ENCODE data around the gene NPTN.

NPTN gene

DNA sequence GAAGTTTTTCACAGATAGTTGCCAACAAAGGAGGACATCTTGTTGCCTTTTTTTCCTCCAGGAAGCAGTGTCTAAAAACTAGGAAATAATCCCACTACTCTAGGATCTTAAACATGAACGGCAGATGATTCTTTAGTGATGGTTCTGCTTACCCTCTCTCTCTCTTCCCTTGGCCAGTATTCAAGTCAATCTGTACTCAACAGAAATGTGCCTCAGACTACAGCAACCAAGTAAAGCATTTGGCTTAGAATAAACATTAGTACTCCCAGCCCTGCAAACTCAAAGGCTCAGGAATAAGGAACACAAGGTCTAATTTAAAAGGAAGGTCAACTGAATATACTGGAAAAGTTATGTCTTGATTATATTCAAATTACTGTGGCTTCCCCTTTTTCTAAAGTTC lies 8.7 kb downstream of the NPTN start:
- H3K4me1 ChIP-seq (ENCODE audit: control insufficient read depth in 5 of 5, insufficient read depth in 5 of 5, low read length in 5 of 5) = peaks cover 0 to 27% (median 10%) of the 10 kb centered on the region in 5 donors
- H3K36me3 ChIP-seq (ENCODE audit: control insufficient read depth in 5 of 5, insufficient read depth in 5 of 5, low read length in 5 of 5) = no peaks in the 10 kb centered on the region
- H3K27me3 ChIP-seq (ENCODE audit: control insufficient read depth in 5 of 5, insufficient read depth in 4 of 5, low read length in 5 of 5) = no peaks in the 10 kb centered on the region
- H3K9me3 ChIP-seq (ENCODE audit: control insufficient read depth in 5 of 5, low read length in 5 of 5) = no peaks in the 10 kb centered on the region
- H3K9ac ChIP-seq (ENCODE audit: low read length in 5 of 5) = no peak overlapping the region
- no peak overlapping the region for H3K27ac ChIP-seq (ENCODE audit: low read depth, low read length)
- no peak overlapping the region for H3K4me3 ChIP-seq (ENCODE audit: low read depth in 1 of 5, low read length in 5 of 5)

DNA sequence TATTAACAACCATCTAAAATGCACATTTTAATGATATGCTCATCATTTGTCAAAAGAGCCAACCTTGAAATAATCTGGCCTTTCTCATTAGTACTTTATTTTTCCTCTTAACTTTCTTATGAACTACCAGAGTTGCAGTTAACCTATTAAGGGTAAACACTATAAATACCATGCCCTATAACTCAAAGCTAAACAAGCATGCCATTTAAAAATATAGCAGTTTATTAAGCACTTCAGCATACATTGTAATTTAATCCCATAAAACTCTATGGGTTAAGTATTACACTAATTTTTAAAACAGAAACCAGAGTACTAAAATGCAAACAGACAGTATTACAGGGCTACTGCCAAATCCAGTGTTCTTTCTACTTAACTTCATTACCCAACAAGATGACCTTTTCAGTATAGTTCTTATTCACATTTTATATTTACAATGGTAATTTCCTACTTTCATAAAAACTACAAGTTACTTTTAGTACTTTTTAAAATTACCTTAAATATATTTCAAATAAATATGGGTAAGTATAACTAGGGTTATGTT lies 11.8 kb downstream of the NPTN start:
- Histone ChIP-seq H3K36me3 (ENCODE audit: control insufficient read depth in 5 of 5, insufficient read depth in 5 of 5, low read length in 5 of 5) (no peaks in the 10 kb centered on the region), H3K4me3 (ENCODE audit: low read depth in 1 of 5, low read length in 5 of 5) (no peak overlapping the region), H3K9me3 (ENCODE audit: control insufficient read depth in 5 of 5, low read length in 5 of 5) (no peaks in the 10 kb centered on the region), H3K27ac (ENCODE audit: low read depth, low read length) (no peak overlapping the region), H3K27me3 (ENCODE audit: control insufficient read depth in 5 of 5, insufficient read depth in 4 of 5, low read length in 5 of 5) (no peaks in the 10 kb centered on the region), H3K4me1 (ENCODE audit: control insufficient read depth in 5 of 5, insufficient read depth in 5 of 5, low read length in 5 of 5) (peaks cover 0 to 7% (median 7%) of the 10 kb centered on the region in 5 donors), H3K9ac (ENCODE audit: low read length in 5 of 5) (no peak overlapping the region)

DNA sequence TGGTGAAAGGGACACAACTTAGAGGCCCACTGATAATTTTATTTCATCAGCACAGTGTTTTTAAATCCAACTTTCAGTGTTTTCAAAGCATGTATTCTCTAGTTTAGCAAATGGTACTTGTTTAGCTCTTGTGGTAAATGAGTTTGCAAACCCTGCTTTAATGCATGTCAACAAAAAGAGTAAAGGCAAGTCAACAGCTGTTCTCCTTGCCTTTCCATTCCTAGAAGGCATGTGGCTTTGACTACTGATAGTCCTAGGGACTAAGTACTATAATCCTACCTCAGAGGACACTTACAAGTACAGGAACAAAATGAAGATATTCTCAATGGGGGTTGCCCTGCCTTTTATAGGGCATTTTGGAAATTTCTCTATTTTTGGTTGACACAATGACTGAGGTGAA lies 13.1 kb downstream of the NPTN start:
- H3K4me3 ChIP-seq (ENCODE audit: low read depth in 1 of 5, low read length in 5 of 5) = no peak overlapping the region
- H3K27me3 ChIP-seq (ENCODE audit: control insufficient read depth in 5 of 5, insufficient read depth in 4 of 5, low read length in 5 of 5) = no peaks in the 10 kb centered on the region
- no peaks in the 10 kb centered on the region for H3K9me3 ChIP-seq (ENCODE audit: control insufficient read depth in 5 of 5, low read length in 5 of 5)
- H3K27ac ChIP-seq (ENCODE audit: low read depth, low read length) = no peak overlapping the region
- H3K36me3 ChIP-seq (ENCODE audit: control insufficient read depth in 5 of 5, insufficient read depth in 5 of 5, low read length in 5 of 5) = no peaks in the 10 kb centered on the region
- H3K4me1 ChIP-seq (ENCODE audit: control insufficient read depth in 5 of 5, insufficient read depth in 5 of 5, low read length in 5 of 5) = peaks cover 0 to 9% (median 3%) of the 10 kb centered on the region in 5 donors
- H3K9ac ChIP-seq (ENCODE audit: low read length in 5 of 5) = peak overlapping the region in 1 of 5 donors; percentile 4

DNA sequence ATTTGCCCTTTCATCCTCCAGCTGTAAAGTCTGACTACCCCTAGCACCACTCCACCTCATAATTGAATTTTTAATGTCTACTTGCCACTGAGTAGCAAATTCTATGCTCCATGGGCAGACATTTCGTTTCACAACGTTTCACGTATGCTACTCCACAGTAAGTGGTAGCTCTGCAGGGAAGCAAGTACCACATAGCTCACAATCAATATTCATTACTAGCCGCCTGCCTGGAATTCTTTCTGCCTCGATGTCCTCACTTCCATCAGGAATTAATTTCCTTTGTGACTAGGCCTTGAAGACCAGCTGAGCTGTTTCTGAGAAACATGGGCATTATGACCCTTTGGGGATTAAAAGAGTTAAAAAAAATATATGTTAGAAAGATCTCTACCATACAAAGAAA lies 15.3 kb downstream of the NPTN start:
- Histone ChIP-seq H3K4me1 (ENCODE audit: control insufficient read depth in 5 of 5, insufficient read depth in 5 of 5, low read length in 5 of 5) (peaks cover 0 to 9% (median 0%) of the 10 kb centered on the region in 5 donors), H3K4me3 (ENCODE audit: low read depth in 1 of 5, low read length in 5 of 5) (no peak overlapping the region), H3K9me3 (ENCODE audit: control insufficient read depth in 5 of 5, low read length in 5 of 5) (no peaks in the 10 kb centered on the region), H3K27ac (ENCODE audit: low read depth, low read length) (no peak overlapping the region), H3K27me3 (ENCODE audit: control insufficient read depth in 5 of 5, insufficient read depth in 4 of 5, low read length in 5 of 5) (no peaks in the 10 kb centered on the region), H3K36me3 (ENCODE audit: control insufficient read depth in 5 of 5, insufficient read depth in 5 of 5, low read length in 5 of 5) (no peaks in the 10 kb centered on the region), H3K9ac (ENCODE audit: low read length in 5 of 5) (peak overlapping the region in 1 of 5 donors; percentile 28)

GRCh38 chr15:73617301-73617831 lies 15.8 kb downstream of the NPTN start:
- no peaks in the 10 kb centered on the region for H3K36me3 ChIP-seq (ENCODE audit: control insufficient read depth in 5 of 5, insufficient read depth in 5 of 5, low read length in 5 of 5)
- peaks cover 0 to 13% (median 2%) of the 10 kb centered on the region in 5 donors for H3K4me1 ChIP-seq (ENCODE audit: control insufficient read depth in 5 of 5, insufficient read depth in 5 of 5, low read length in 5 of 5)
- no peaks in the 10 kb centered on the region for H3K9me3 ChIP-seq (ENCODE audit: control insufficient read depth in 5 of 5, low read length in 5 of 5)
- H3K27ac ChIP-seq (ENCODE audit: low read depth, low read length) = no peak overlapping the region
- peak overlapping the region in 1 of 5 donors; percentile 28 for H3K9ac ChIP-seq (ENCODE audit: low read length in 5 of 5)
- no peaks in the 10 kb centered on the region for H3K27me3 ChIP-seq (ENCODE audit: control insufficient read depth in 5 of 5, insufficient read depth in 4 of 5, low read length in 5 of 5)
- no peak overlapping the region for H3K4me3 ChIP-seq (ENCODE audit: low read depth in 1 of 5, low read length in 5 of 5)

- H3K36me3 ChIP-seq (ENCODE audit: control insufficient read depth in 5 of 5, insufficient read depth in 5 of 5, low read length in 5 of 5) = peaks cover 0 to under 1% (median 0%) of the 10 kb centered on the region in 5 donors
- H3K27ac ChIP-seq (ENCODE audit: low read depth, low read length) = no peak overlapping the region
- peaks cover 0 to 30% (median 14%) of the 10 kb centered on the region in 5 donors for H3K4me1 ChIP-seq (ENCODE audit: control insufficient read depth in 5 of 5, insufficient read depth in 5 of 5, low read length in 5 of 5)
Measured at GRCh38 chr15:73608941-73609340, 24.2 kb downstream of the NPTN start.

DNA sequence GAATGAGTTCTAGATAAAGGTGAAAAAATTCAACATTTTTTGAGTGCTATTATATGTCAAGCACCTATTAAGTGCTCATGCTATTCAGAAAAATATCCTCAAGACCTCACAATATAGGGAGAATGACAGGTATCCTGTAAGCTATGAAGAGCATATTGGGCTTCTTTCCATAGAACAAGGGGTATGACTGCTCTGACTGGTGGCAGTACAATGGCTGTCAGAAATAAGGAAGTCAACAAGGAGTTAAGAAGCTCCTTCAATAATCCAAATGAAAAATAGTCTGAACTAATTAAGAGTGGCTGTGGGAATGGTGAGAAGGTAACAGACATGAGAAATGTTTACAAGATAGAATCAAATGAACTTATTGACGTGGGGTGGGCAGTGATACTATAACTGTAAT lies 24.7 kb downstream of the NPTN start:
- peaks cover 0 to 30% (median 14%) of the 10 kb centered on the region in 5 donors for H3K4me1 ChIP-seq (ENCODE audit: control insufficient read depth in 5 of 5, insufficient read depth in 5 of 5, low read length in 5 of 5)

More at GRCh38 chr15:73608941-73609340, 24.2 kb downstream of the NPTN start:
- Histone ChIP-seq H3K27me3 (ENCODE audit: control insufficient read depth in 5 of 5, insufficient read depth in 4 of 5, low read length in 5 of 5) (no peaks in the 10 kb centered on the region), H3K4me3 (ENCODE audit: low read depth in 1 of 5, low read length in 5 of 5) (no peak overlapping the region), H3K9me3 (ENCODE audit: control insufficient read depth in 5 of 5, low read length in 5 of 5) (no peaks in the 10 kb centered on the region), H3K9ac (ENCODE audit: low read length in 5 of 5) (no peak overlapping the region)

DNA sequence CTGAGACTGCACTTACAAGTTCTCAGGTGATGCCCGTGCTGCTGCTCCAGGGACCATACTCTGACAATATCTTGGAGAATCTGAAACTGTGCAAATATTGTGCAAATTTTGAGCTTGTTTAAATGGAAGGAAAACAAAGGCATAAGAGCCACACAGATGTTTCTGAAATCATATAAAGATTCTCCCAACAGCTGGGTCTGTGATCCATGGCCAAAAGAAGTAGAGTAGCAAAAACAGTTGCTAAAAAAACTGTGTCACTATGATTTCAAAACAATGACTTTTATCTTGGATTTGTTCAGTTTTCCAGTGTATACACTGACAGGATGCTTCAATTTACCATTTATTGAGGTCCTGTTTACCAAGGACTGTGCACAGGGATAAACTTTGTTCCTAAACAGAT lies 25.3 kb downstream of the NPTN start:
- H3K9ac ChIP-seq (ENCODE audit: low read length in 5 of 5) = no peak overlapping the region

More for the DNA sequence above, 24.7 kb downstream of the NPTN start:
- H3K4me3 ChIP-seq (ENCODE audit: low read depth in 1 of 5, low read length in 5 of 5) = no peak overlapping the region
- peaks cover 0 to 2% (median 0%) of the 10 kb centered on the region in 5 donors for H3K36me3 ChIP-seq (ENCODE audit: control insufficient read depth in 5 of 5, insufficient read depth in 5 of 5, low read length in 5 of 5)
- no peak overlapping the region for H3K9ac ChIP-seq (ENCODE audit: low read length in 5 of 5)
- no peaks in the 10 kb centered on the region for H3K27me3 ChIP-seq (ENCODE audit: control insufficient read depth in 5 of 5, insufficient read depth in 4 of 5, low read length in 5 of 5)
- H3K9me3 ChIP-seq (ENCODE audit: control insufficient read depth in 5 of 5, low read length in 5 of 5) = no peaks in the 10 kb centered on the region
- H3K27ac ChIP-seq (ENCODE audit: low read depth, low read length) = no peak overlapping the region

DNA sequence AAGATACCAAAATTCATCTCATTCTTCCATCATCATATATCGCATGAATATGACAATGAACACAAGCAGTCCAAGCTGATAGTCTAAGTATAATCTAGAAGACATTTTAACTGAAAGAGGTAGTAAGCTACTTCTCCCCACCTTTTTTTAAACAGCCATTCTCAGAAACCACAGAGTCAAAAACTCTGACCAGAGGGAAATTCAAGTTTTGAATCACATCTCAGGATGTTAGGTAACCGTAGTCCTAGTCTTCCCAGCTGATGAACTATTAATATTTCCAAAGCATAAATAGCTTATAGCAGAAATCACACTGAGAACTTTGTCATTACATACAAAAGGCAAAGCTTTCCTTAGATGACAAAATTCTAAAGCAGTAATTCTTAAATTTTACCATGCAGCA lies 25.8 kb downstream of the NPTN start:
- no peak overlapping the region for H3K9ac ChIP-seq (ENCODE audit: low read length in 5 of 5)
- no peaks in the 10 kb centered on the region for H3K27me3 ChIP-seq (ENCODE audit: control insufficient read depth in 5 of 5, insufficient read depth in 4 of 5, low read length in 5 of 5)
- H3K27ac ChIP-seq (ENCODE audit: low read depth, low read length) = no peak overlapping the region
- peaks cover 3 to 29% (median 15%) of the 10 kb centered on the region in 5 donors for H3K4me1 ChIP-seq (ENCODE audit: control insufficient read depth in 5 of 5, insufficient read depth in 5 of 5, low read length in 5 of 5)
- no peak overlapping the region for H3K4me3 ChIP-seq (ENCODE audit: low read depth in 1 of 5, low read length in 5 of 5)
- no peaks in the 10 kb centered on the region for H3K9me3 ChIP-seq (ENCODE audit: control insufficient read depth in 5 of 5, low read length in 5 of 5)
- peaks cover 0 to 2% (median 0%) of the 10 kb centered on the region in 5 donors for H3K36me3 ChIP-seq (ENCODE audit: control insufficient read depth in 5 of 5, insufficient read depth in 5 of 5, low read length in 5 of 5)

More for the DNA sequence above, 25.3 kb downstream of the NPTN start:
- Histone ChIP-seq H3K27me3 (ENCODE audit: control insufficient read depth in 5 of 5, insufficient read depth in 4 of 5, low read length in 5 of 5) (no peaks in the 10 kb centered on the region), H3K27ac (ENCODE audit: low read depth, low read length) (no peak overlapping the region), H3K36me3 (ENCODE audit: control insufficient read depth in 5 of 5, insufficient read depth in 5 of 5, low read length in 5 of 5) (peaks cover 0 to 2% (median 0%) of the 10 kb centered on the region in 5 donors), H3K4me3 (ENCODE audit: low read depth in 1 of 5, low read length in 5 of 5) (no peak overlapping the region), H3K9me3 (ENCODE audit: control insufficient read depth in 5 of 5, low read length in 5 of 5) (no peaks in the 10 kb centered on the region), H3K4me1 (ENCODE audit: control insufficient read depth in 5 of 5, insufficient read depth in 5 of 5, low read length in 5 of 5) (peaks cover 0 to 28% (median 14%) of the 10 kb centered on the region in 5 donors)

GRCh38 chr15:73605759-73606436 lies 27.3 kb downstream of the NPTN start:
- peaks cover 8 to 43% (median 30%) of the 10 kb centered on the region in 5 donors for H3K4me1 ChIP-seq (ENCODE audit: control insufficient read depth in 5 of 5, insufficient read depth in 5 of 5, low read length in 5 of 5)
- H3K4me3 ChIP-seq (ENCODE audit: low read depth in 1 of 5, low read length in 5 of 5) = no peak overlapping the region
- no peaks in the 10 kb centered on the region for H3K9me3 ChIP-seq (ENCODE audit: control insufficient read depth in 5 of 5, low read length in 5 of 5)
- H3K27ac ChIP-seq (ENCODE audit: low read depth, low read length) = no peak overlapping the region
- peaks cover 0 to 2% (median 0%) of the 10 kb centered on the region in 5 donors for H3K36me3 ChIP-seq (ENCODE audit: control insufficient read depth in 5 of 5, insufficient read depth in 5 of 5, low read length in 5 of 5)
- H3K9ac ChIP-seq (ENCODE audit: low read length in 5 of 5) = no peak overlapping the region
- H3K27me3 ChIP-seq (ENCODE audit: control insufficient read depth in 5 of 5, insufficient read depth in 4 of 5, low read length in 5 of 5) = no peaks in the 10 kb centered on the region

All from subcutaneous abdominal adipose tissue (tissue), 5 donors.